Endothelial cell of umbilical vein (primary cell): ENCODE measurements around the gene MED13. TPM values are rescaled to one million over a fixed set of nuclear protein-coding genes. Genes with fewer than 3 reads are reported as not detected.

Experiments used
- BruUV-seq: library from RNA; stranded (reverse); fragments of 400-500 nt; replicated peaks from 2 replicates; lab custom pipeline; 2021; lab: Mats Ljungman, UMichigan
- CTCF ChIA-PET: fragments of 300-600, 350-600 bp; sonication (Branson Sonifier 250); formaldehyde crosslinking; loops from one replicate; lab custom pipeline; 2021; ENCODE audit warnings: antibody characterized with exemption, inconsistent platforms; lab: Charles Lee
- POLR2A ChIA-PET: fragments of 300-600, 350-600 bp; sonication (Branson Sonifier 250); formaldehyde crosslinking; loops from one replicate; lab custom pipeline; 2021; ENCODE audit warnings: antibody characterized with exemption, inconsistent platforms; lab: Charles Lee
- DNase-seq: peaks from one replicate; pipeline ENCODE4 v3.0.0-alpha.2; 2011; ENCODE audit warnings: low read depth, low spot score
- FAIRE-seq: peaks from 2 replicates; lab custom pipeline; 2011; peaks lifted over from hg19 to GRCh38; lab: Jason Lieb, UNC
- H2AFZ ChIP-seq: 2 replicates; pipeline ENCODE4 v1.6.0; 2012; ENCODE audit warnings: low read depth, low read length, control low read depth, inconsistent platforms
- H3K27ac ChIP-seq: 2 replicates; pipeline ENCODE4 v1.5.1; 2011; ENCODE audit warnings: low read depth, mild to moderate bottlenecking, control low read depth, low read length, moderate library complexity; ENCODE audit not compliant: insufficient read depth
- H3K27me3 ChIP-seq, 2 experiments: 2 replicates each; pipeline versions ENCODE4 v1.6.0 to v1.6.1; 2011; ENCODE audit warnings: low read length in 2 of 2, mixed read lengths in 1 of 2; ENCODE audit not compliant: control insufficient read depth in 2 of 2, insufficient read depth in 2 of 2
- H3K36me3 ChIP-seq, 2 experiments: 2 replicates in 1 of 2; 3 replicates in 1 of 2; pipeline ENCODE4 v1.5.1; 2011; ENCODE audit warnings: low read length in 2 of 2, mild to moderate bottlenecking in 1 of 2, moderate library complexity in 1 of 2; ENCODE audit not compliant: control insufficient read depth in 2 of 2, insufficient read depth in 2 of 2; ENCODE audit errors: extremely low read depth in 1 of 2
- H3K4me1 ChIP-seq: 3 replicates; pipeline ENCODE4 v1.5.1; 2011; ENCODE audit warnings: mild to moderate bottlenecking, low read length; ENCODE audit not compliant: control insufficient read depth, insufficient read depth; ENCODE audit errors: extremely low read depth
- H3K4me2 ChIP-seq: 2 replicates; pipeline ENCODE4 v1.6.1; 2011; ENCODE audit warnings: low read length, control low read depth, mixed read lengths; ENCODE audit not compliant: insufficient read depth
- H3K4me3 ChIP-seq, 3 experiments: fragments of 200-600 bp in 1 of 3; sonication (generic), shearing (Covaris generic) in 1 of 3; replicated peaks in 1 of 3; 2 replicates each; pipeline ENCODE4 v1.5.1; 2011 to 2016; ENCODE audit warnings: control low read depth in 3 of 3, low read length in 3 of 3, mild to moderate bottlenecking in 2 of 3, inconsistent platforms in 1 of 3, low read depth in 1 of 3, moderate library complexity in 1 of 3; ENCODE audit not compliant: insufficient read depth in 1 of 3
- H3K79me2 ChIP-seq: 2 replicates; pipeline ENCODE4 v1.6.0; 2012; ENCODE audit warnings: low read length, inconsistent platforms; ENCODE audit not compliant: control insufficient read depth, insufficient read depth
- H3K9ac ChIP-seq: replicated peaks from 2 replicates; pipeline ENCODE3; 2011; ENCODE audit warnings: low read length, control low read depth; ENCODE audit not compliant: insufficient read depth; ENCODE audit errors: extremely low read depth
- H3K9me1 ChIP-seq: replicated peaks from 3 replicates; pipeline ENCODE4 v1.6.0; 2011; ENCODE audit warnings: mild to moderate bottlenecking, low read length; ENCODE audit not compliant: control insufficient read depth, insufficient read depth; ENCODE audit errors: extremely low read depth
- H3K9me3 ChIP-seq: replicated peaks from 2 replicates; pipeline ENCODE4 v1.5.1; 2012; ENCODE audit warnings: low read length, inconsistent platforms; ENCODE audit not compliant: control insufficient read depth, insufficient read depth
- H4K20me1 ChIP-seq: replicated peaks from 2 replicates; pipeline ENCODE3; 2011; ENCODE audit warnings: mild to moderate bottlenecking, low read length; ENCODE audit not compliant: control insufficient read depth, insufficient read depth; ENCODE audit errors: extremely low read depth
- CTCF ChIP-seq, 2 donors: IDR thresholded peaks; 1 replicate in 1 of 2; 2 replicates in 1 of 2; pipeline ENCODE4 v1.5.1; 2011; ENCODE audit warnings: low read length in 2 of 2, mild to moderate bottlenecking in 2 of 2, moderate library complexity in 2 of 2, control low read depth in 1 of 2, inconsistent platforms in 1 of 2, low read depth in 1 of 2; ENCODE audit not compliant: insufficient read depth in 1 of 2; ENCODE audit errors: extremely low read depth in 1 of 2
- EZH2 ChIP-seq: IDR thresholded peaks from 2 replicates; pipeline ENCODE4 v1.6.1; 2012; ENCODE audit warnings: borderline replicate concordance, low read depth, mild to moderate bottlenecking, moderate library complexity, low read length, inconsistent platforms; ENCODE audit not compliant: severe bottlenecking
- FOS ChIP-seq: IDR thresholded peaks from 2 replicates; pipeline ENCODE4 v1.6.1; 2011; ENCODE audit warnings: mild to moderate bottlenecking, low read length, moderate library complexity, borderline replicate concordance; ENCODE audit not compliant: insufficient read depth
- GATA2 ChIP-seq: IDR thresholded peaks from 2 replicates; pipeline ENCODE4 v1.7.0; 2011; ENCODE audit warnings: low read depth, mild to moderate bottlenecking, moderate library complexity, mixed read lengths, low read length; ENCODE audit not compliant: insufficient read length, insufficient read depth
- JUN ChIP-seq: IDR thresholded peaks from 2 replicates; pipeline ENCODE4 v1.6.1; 2011; ENCODE audit warnings: borderline replicate concordance, low read depth; ENCODE audit not compliant: insufficient read length, insufficient read depth
- MAX ChIP-seq: IDR thresholded peaks from 2 replicates; pipeline ENCODE4 v1.6.1; 2011; ENCODE audit not compliant: insufficient read depth, insufficient read length
- MYC ChIP-seq: IDR thresholded peaks from one replicate; pipeline ENCODE4 v1.6.1; 2011; ENCODE audit warnings: mild to moderate bottlenecking, low read depth, low read length
- POLR2A ChIP-seq: IDR thresholded peaks from 2 replicates; pipeline ENCODE4 v1.6.1; 2012; ENCODE audit warnings: low read depth, mild to moderate bottlenecking, control low read depth, low read length
- POLR2AphosphoS5 ChIP-seq: IDR thresholded peaks from 2 replicates; pipeline ENCODE4 v1.6.1; 2012; ENCODE audit warnings: low read depth, mild to moderate bottlenecking, control low read depth, low read length, moderate library complexity; ENCODE audit not compliant: insufficient read depth
- dilution Hi-C: fragments of 300-500 bp; cut with MboI; formaldehyde crosslinking; loops from one replicate; pipeline ENCODE4 v1.15.0; 2019; ENCODE audit warnings: low sequenced_read_pairs; ENCODE audit not compliant: extremely low pct_ligation_motif_present
- intact Hi-C: fragments of 100-400 bp; cut with micrococcal nuclease; formaldehyde crosslinking; loops from one replicate; pipeline ENCODE4 v1.10.0; 2022
- polyA plus RNA-seq, 4 experiments: library from polyadenylated mRNA; depleted of rRNA in 3 of 4; stranded (reverse) in 3 of 4; unstranded in 1 of 4; fragments of >200 nt; gene quantifications; 2 replicates each; pipeline versions ENCODE4 v1.2.1 to v1.2.3, GENCODE V29; 2011 to 2012; ENCODE audit warnings: missing spikeins in 1 of 4
- total RNA-seq: library from RNA; stranded (reverse); gene quantifications from 2 replicates; pipeline ENCODE4 v1.2.3, GENCODE V29; 2021

The MED13 gene
- total and polyA plus RNA-seq, 2 donors (not counting 3 experiments of a cell fraction or from before 2014, with no cell fraction given), result 11.6 to 49.6 TPM

DNA sequence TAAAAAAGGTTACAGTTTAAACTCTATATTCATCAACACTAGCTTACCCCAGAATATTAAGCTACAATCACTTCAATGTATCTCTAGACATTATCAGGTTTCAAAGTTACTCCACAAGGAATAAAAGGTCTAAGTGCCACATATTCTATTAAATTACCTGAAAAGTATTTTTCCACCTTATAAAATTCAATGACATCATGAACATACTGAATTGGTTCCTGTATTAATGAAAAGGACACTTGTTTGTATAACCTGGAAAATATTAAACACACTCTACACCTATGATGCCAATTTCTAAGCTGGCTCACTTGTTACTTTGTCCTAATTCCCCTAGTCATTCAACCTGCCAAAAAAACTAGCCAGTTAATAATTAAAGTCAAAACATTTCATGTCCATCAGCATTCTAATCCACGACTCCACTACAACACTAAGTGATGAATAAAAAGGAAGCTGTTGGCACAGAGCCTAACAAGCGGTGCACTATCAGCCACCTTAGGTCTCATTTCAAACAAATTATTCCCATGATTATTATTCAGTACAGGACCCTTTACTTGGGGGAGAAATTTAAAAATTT is 12.2 kb downstream of the MED13 start:
- Histone ChIP-seq H3K4me3 (no peak overlapping the region), H3K4me2 (no peak overlapping the region), H4K20me1 (peaks cover 15% of the 10 kb centered on the region), H3K4me1 (no peaks in the 10 kb centered on the region), H3K9ac (no peak overlapping the region), H3K36me3 (peaks cover 2 to 9% of the 10 kb centered on the region in 2 experiments), H3K9me3 (no peaks in the 10 kb centered on the region), H3K27ac (no peak overlapping the region), H3K27me3 (no peaks in the 10 kb centered on the region), H2AFZ (no peak overlapping the region), H3K9me1 (no peaks in the 10 kb centered on the region), H3K79me2 (peaks cover 78% of the 10 kb centered on the region)
- ChIA-PET CTCF (interaction anchor here (0.7 to 2.5 kb wide), 6 partner anchors 9 to 57 kb away, joined by 3 to 13 read pairs (median 4); partner anchors contain the start of gene MED13), POLR2A (interaction anchor here (1.6 kb wide), 1 partner anchor 13 kb away, joined by 4 read pairs; no protein-coding TSS in a partner anchor)
- no peak for TF ChIP-seq MYC
- TF ChIP-seq POLR2AphosphoS5, result no peak
- TF ChIP-seq MAX, result no peak
- no peak for TF ChIP-seq FOS
- TF ChIP-seq GATA2, result no peak
- FAIRE-seq (no peak), DNase-seq (peak; percentile 36)
- BruUV-seq, result no TSS peak
- dilution Hi-C loops (no loop called here), intact Hi-C loops (no loop called here)

- Histone ChIP-seq H3K4me2 (no peak overlapping the region), H2AFZ (no peak overlapping the region), H3K27me3 (no peaks in the 10 kb centered on the region), H3K4me3 (no peak overlapping the region), H4K20me1 (peaks cover 15% of the 10 kb centered on the region), H3K9me3 (no peaks in the 10 kb centered on the region), H3K4me1 (no peaks in the 10 kb centered on the region), H3K79me2 (peaks cover 74% of the 10 kb centered on the region), H3K27ac (no peak overlapping the region), H3K9ac (no peak overlapping the region), H3K9me1 (no peaks in the 10 kb centered on the region), H3K36me3 (peaks cover 0 to 9% of the 10 kb centered on the region in 2 experiments)
- CTCF ChIA-PET, result interaction anchor here (1.2 kb wide), 1 partner anchor 11 kb away, joined by 3 read pairs; no protein-coding TSS in a partner anchor
- dilution Hi-C loops (no loop called here), intact Hi-C loops (no loop called here)
- no peak for FAIRE-seq
- TF ChIP-seq MAX, result no peak
- TF ChIP-seq JUN, result no peak
- TF ChIP-seq EZH2, result no peak
- no peak for TF ChIP-seq MYC
- no peak for TF ChIP-seq CTCF (IDR thresholded peaks at IDR 0.05; ENCODE audit: extremely low read depth in 1 of 2, insufficient read depth in 1 of 2, low read depth in 1 of 2, low read length in 2 of 2)
- no peak for TF ChIP-seq GATA2
- TF ChIP-seq POLR2AphosphoS5, result no peak
- no peak for TF ChIP-seq POLR2A
- DNase-seq, result no peak
- no TSS peak for BruUV-seq
- POLR2A ChIA-PET, result no interaction called here
Measured at GRCh38 chr17:62051053-62051452, 14.0 kb downstream of the MED13 start.
